Brain microvascular endothelial cell (primary cell): ENCODE data around the gene SLC7A6OS.

Experiments used
- DNase-seq: peaks from one replicate; pipeline ENCODE4 v3.0.0-alpha.2; 2020
- H3K27ac ChIP-seq: fragments of 250-450 bp; sonication (Bioruptor Pico); 2 replicates; pipeline ENCODE4 v1.5.1; 2020; ENCODE audit warnings: mild to moderate bottlenecking, moderate library complexity
- H3K27me3 ChIP-seq: fragments of 250-450 bp; sonication (Bioruptor Pico); replicated peaks from 2 replicates; pipeline ENCODE4 v1.5.1; 2020; ENCODE audit warnings: mild to moderate bottlenecking
- H3K36me3 ChIP-seq: fragments of 250-450 bp; sonication (Bioruptor Pico); replicated peaks from 2 replicates; pipeline ENCODE4 v1.5.1; 2020; ENCODE audit warnings: mild to moderate bottlenecking
- H3K4me3 ChIP-seq: 2 replicates; pipeline ENCODE4 v1.5.1; 2011; ENCODE audit warnings: low read depth, mild to moderate bottlenecking, control low read depth, low read length, moderate library complexity
- in situ Hi-C: cut with HindIII; loops from 2 replicates; pipeline ENCODE4 v1.10.0; 2017; ENCODE audit warnings: low sequenced_read_pairs, low pct_ligation_motif_present
- TF ChIP-seq, protein P1 (sequence below): IDR thresholded peaks from 2 replicates; pipeline ENCODE4 v1.5.1; 2011; ENCODE audit warnings: low read depth, mild to moderate bottlenecking, moderate library complexity, low read length, control low read depth, inconsistent platforms; ENCODE audit errors: missing control alignments

SLC7A6OS gene

GRCh38 chr16:68296693-68297092, 14.1 kb downstream of the SLC7A6OS start:
- Histone ChIP-seq H3K27ac (no peak overlapping the region), H3K27me3 (no peaks in the 10 kb centered on the region), H3K4me3 (no peak overlapping the region), H3K36me3 (peaks cover 84% of the 10 kb centered on the region)
- no peak for DNase-seq
- in situ Hi-C loops: no loop called here
- TF ChIP-seq, protein P1, sequence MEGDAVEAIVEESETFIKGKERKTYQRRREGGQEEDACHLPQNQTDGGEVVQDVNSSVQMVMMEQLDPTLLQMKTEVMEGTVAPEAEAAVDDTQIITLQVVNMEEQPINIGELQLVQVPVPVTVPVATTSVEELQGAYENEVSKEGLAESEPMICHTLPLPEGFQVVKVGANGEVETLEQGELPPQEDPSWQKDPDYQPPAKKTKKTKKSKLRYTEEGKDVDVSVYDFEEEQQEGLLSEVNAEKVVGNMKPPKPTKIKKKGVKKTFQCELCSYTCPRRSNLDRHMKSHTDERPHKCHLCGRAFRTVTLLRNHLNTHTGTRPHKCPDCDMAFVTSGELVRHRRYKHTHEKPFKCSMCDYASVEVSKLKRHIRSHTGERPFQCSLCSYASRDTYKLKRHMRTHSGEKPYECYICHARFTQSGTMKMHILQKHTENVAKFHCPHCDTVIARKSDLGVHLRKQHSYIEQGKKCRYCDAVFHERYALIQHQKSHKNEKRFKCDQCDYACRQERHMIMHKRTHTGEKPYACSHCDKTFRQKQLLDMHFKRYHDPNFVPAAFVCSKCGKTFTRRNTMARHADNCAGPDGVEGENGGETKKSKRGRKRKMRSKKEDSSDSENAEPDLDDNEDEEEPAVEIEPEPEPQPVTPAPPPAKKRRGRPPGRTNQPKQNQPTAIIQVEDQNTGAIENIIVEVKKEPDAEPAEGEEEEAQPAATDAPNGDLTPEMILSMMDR: no peak

DNA sequence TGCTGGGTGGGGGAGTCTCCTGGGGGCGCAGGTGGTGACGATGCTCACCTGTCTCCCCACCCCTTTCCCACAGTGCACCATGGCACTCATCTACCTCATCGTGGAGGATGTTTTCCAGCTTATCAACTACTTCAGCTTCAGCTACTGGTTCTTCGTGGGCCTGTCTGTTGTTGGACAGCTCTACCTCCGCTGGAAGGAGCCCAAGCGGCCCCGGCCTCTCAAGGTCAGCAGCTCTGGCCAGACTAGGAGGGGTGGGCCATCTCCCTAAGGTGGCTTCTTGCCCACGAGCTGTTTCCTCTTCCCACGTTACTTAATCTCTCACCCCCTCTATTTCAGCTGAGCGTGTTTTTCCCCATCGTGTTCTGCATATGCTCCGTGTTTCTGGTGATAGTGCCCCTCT, 14.5 kb downstream of the SLC7A6OS start:
- no peak for DNase-seq
- TF ChIP-seq, protein P1: no peak
- H3K27me3 ChIP-seq: no peaks in the 10 kb centered on the region
- H3K36me3 ChIP-seq: peaks cover 84% of the 10 kb centered on the region
- in situ Hi-C loops: no loop called here
- H3K4me3 ChIP-seq: no peak overlapping the region
- no peak overlapping the region for H3K27ac ChIP-seq

DNA sequence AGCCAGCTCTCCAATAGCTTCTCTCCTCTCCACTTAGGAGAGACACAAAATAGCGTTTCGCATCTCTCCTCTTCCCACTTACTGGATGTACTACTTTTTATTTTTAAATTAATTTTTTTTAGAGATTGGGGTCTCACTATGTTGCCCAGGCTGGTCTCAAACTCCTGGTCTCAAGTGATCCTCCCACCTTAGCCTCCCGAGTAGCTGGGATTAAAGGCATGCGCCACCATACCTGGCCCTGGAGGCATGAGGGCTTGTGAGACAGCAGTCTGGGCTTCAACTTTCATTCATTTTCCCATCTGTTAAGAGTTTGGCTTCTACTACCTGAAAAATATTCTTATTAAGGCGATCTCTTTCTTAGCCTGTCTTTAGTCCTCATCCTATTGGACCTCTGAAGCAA, 18.3 kb downstream of the SLC7A6OS start:
- TF ChIP-seq, protein P1: no peak
- in situ Hi-C loops: no loop called here
- Histone ChIP-seq H3K27me3 (no peaks in the 10 kb centered on the region), H3K4me3 (no peak overlapping the region), H3K36me3 (peaks cover 65% of the 10 kb centered on the region), H3K27ac (no peak overlapping the region)
- DNase-seq: no peak

- no peak overlapping the region for H3K27ac ChIP-seq
- TF ChIP-seq, protein P1: no peak
- DNase-seq: no peak
- no peaks in the 10 kb centered on the region for H3K27me3 ChIP-seq
- in situ Hi-C loops: no loop called here
- no peak overlapping the region for H3K4me3 ChIP-seq
- peaks cover 62% of the 10 kb centered on the region for H3K36me3 ChIP-seq
Measured at GRCh38 chr16:68291227-68291626, 19.5 kb downstream of the SLC7A6OS start.

GRCh38 chr16:68290450-68290849, 20.3 kb downstream of the SLC7A6OS start:
- no peak for DNase-seq
- TF ChIP-seq, protein P1: no peak
- in situ Hi-C loops: no loop called here
- Histone ChIP-seq H3K27ac (no peak overlapping the region), H3K4me3 (no peak overlapping the region), H3K27me3 (no peaks in the 10 kb centered on the region), H3K36me3 (peaks cover 58% of the 10 kb centered on the region)

- H3K27ac ChIP-seq: no peak overlapping the region
- no peaks in the 10 kb centered on the region for H3K27me3 ChIP-seq
- TF ChIP-seq, protein P1: no peak
- DNase-seq: no peak
- H3K4me3 ChIP-seq: no peak overlapping the region
- peaks cover 59% of the 10 kb centered on the region for H3K36me3 ChIP-seq
- in situ Hi-C loops: no loop called here
Measured at GRCh38 chr16:68289621-68290329, 21.0 kb downstream of the SLC7A6OS start.
